HG03139 (cell line): ENCODE data around the gene LINGO4.

ENCODE experiments used
- ATAC-seq: cut with Tn5 transposase; IDR thresholded peaks from one replicate; pipeline ENCODE4 v1.9.1; 2021; ENCODE audit not compliant: unreplicated experiment

Gene LINGO4

DNA sequence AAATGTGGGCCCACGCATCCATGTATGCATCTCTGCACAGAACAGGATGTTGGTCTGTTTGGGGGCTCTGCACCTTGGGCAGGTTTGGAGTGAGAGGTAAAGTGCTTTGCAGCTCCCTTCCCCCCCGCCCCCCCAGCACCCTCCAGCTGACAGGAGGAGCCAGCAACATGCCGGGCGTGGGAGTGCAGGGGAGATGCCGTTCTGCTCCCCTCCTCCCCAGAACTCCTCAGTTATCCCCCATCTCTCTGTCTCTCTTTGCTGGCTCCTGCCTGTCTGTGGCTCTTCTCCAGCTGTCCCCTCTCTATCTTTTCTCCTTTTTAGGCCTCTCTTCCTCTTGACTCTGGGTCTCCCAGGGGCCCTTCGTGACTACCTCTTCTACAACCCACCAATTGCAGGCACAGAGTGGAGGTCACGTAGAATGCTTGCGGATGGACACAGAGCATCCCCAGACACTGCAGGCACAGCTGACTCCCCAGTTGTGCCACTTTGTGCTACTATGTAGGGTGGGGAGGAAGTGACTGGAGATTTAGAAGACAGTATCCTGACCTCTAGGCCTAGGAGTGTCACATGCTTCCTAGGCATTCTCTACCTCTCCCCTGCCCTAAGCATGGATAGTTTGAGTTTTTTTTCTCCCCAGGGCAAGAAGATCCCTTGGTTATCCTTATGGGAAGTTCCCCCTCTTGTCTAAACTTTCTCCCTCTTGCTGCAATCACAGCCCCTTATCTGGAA, 28.1 kb upstream of the LINGO4 start:
- ATAC-seq: no peak

DNA sequence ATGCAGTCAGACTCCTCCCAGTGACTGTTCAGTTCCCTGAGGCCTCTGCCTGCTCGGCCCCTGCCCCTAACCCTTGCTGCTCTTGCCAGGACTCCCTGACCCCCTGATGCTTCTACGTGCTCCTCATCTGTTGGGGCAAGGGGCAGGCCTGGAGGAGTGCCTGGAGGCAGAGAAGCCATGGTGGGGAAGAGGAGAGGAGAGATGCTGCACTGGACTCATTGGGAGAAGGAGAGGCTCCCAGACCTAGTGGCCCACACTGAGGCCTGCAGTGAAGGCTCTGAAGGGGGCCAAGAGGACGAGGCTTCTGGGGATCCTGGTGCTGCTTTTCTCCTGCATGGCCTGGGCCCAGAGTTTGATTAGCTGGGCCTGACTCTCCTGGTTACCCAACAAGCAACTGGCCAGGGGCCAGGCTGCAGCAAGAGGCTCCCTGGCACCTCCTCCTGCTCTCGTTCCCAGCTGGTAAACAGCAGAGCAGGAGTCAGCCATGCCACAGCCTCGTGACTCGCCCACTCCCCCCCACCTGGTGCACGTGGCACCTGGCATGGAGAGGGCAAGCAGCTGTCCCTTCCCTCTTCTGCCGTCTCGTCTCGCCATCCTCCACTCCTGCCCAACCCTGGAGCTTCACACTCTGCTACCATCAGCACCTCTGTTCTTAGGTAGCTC, 27.2 kb upstream of the LINGO4 start:
- ATAC-seq: no peak

GRCh38 chr1:151831605-151832004, 26.4 kb upstream of the LINGO4 start, which contains the start of gene RORC:
Gene RORC (minus strand): TSS chr1:151831802. CDS start chr1:151831764, 38 bp downstream.
- ATAC-seq: no peak

DNA sequence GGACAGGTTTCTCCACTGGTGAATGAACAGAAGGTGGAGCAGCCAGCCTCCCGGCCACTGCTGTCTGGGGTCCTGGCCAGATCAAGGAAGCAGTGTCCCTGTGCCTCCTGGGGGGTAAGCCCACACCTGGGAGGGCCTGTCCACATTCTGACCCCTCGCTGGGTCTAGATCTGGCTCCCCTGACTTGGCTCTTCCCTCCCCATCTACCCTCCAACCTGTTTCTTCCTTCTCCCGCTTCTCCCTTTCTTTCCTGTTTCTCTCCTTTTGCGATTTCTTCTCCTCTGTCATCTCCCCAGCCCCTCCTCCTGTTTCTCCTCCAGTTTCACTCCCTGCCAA, 26.0 kb upstream of the LINGO4 start:
- ATAC-seq: no peak

DNA sequence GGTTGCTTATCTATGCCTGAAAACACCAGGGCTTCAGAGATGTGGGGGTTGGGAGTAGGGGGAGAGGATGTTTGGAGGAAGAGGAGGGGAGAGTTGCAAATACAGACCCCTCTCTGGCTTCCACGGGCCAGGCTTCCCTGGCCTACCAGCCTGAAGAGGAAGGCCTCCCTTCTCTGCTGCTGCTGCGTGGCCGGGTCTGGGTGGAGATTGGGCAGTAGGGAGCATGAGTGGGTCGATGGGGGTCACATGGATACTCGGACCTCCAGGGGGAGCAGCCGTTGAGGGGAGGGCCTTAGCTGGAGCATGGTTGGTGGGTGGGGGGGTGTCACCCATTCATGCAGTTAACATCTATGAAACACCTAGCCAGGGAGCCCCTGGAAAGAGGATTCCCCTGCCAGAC, 24.8 kb upstream of the LINGO4 start:
- no peak for ATAC-seq

- ATAC-seq: no peak
Measured at GRCh38 chr1:151829352-151830046, 24.3 kb upstream of the LINGO4 start.

DNA sequence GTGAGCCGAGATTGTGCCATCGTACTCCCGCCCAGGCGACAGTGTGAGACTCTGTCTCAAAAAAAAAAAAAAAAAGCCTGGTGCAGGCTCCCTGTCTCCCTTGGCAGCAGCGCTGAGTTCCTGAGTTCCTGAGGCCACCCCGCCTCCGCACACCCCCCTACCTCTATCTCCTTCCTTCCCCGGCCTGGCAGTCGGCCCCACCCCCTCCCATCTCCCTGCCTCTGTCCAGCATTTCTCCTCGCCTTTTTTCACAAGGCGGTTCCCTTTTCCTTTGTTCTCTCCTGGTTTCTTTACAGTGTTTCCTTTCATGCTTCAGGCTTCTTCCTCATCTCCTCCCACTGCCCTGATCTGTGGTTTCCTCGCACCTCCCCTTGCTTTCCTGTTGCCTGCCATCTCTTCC, 23.7 kb upstream of the LINGO4 start:
- no peak for ATAC-seq

- no peak for ATAC-seq
Measured at GRCh38 chr1:151827853-151828252, 22.6 kb upstream of the LINGO4 start.

DNA sequence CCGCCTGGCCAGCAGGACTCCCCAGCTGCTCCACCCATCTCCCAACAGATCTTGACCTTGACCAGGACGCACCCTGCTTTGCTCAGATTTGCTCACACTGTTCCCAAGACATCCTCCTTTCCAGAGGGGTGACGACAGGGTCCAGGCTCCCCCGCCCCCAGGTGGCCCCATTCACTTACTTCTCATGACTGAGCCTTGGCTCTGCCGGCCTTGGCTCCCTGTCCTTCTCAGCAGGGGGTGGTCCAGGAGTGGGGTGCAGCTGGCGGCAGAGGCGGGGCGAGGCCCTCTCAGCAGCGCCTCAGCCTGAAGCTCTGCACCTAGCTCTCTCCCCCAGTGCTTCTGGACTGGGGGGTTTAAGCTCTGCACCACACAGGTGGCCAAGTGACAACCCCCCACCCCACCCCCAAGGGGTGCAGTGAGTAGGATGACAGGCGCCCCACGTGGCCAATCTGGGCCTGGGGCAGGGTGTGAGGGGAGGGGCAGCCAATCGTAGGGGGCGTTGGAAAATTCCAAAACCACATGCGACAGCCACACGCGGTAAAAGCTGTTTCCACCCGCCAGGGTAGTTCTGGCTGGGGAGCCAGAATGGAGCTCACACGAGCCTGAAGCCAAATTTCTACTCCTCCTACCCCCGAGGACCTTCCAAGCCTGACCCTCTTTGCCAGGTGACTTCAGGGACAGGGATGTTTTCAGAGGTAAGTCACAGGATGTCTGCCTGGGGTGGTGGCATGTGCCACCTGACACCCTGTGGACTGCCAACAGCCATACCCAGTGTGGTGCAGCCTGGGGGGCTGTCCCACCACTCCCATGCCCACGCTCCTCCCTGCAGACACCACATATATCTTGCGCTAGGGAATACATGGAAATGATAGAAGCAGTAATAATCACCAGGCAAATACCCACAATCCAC, 20.8 kb upstream of the LINGO4 start:
- ATAC-seq: no peak

GRCh38 chr1:151825204-151825603, 20.0 kb upstream of the LINGO4 start:
- no peak for ATAC-seq

- ATAC-seq: no peak
Measured at GRCh38 chr1:151823175-151823574, 18.0 kb upstream of the LINGO4 start.

GRCh38 chr1:151822404-151822803, 17.2 kb upstream of the LINGO4 start:
- no peak for ATAC-seq

GRCh38 chr1:151820940-151821339, 15.7 kb upstream of the LINGO4 start:
- ATAC-seq: no peak

DNA sequence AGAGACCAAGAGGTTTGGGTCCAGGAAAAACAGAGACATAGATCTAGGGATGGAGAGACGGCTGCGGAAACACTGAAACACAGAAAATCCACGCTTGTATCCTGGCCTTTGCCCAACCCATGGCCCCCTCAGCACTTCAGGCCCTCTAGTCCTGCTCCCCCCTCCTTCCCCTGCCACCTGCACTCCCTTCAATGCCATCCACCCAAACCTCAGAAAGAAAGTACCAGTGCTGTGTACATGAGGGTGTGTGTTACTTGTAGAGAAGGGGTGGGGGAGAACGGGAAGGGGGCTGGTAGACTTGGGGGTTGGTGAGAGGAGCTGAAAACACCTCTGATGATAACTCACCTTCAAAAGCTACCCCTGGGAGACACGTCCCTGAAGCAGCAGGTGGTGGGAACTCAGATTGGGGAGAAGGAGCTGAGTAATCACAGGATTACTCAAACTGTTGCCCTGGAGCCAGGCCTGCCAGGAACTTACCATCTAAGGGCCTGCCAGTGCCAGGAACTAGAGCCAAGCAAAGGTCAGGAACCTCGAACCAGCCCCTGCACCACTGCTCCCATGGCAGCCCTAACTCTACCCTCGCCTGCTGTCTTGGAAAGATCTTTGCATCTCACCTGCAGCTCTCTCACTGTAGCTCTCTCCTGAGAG, 14.9 kb upstream of the LINGO4 start:
- ATAC-seq: no peak

DNA sequence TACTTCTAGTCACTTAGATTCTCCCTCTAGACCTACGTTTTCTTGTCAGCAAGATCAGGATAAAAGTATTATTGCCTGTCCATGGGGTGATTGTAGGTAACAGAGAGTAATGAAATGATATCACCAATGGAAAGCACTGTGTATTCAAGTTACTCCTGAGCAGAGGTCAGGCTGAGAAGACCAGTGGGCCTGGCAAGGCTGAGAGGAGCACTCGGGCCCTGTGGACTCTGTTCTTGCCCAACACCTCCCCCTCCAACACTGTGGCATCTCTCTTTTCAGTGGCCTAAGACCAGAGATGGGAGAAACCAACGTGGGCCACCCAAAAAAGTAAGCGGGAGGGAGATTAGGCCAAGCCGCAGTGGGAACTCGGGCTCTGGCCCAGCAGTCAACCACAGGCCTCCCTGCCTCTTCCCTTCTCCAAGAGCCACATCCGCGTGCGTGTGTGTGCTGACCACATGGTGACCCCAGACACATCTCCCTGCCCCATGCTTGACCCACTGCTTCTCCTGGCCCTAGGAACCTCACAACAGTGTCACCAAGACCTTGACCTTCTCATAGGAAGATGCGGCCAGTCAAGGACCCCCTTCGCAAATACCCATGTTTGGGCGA, 14.1 kb upstream of the LINGO4 start:
- no peak for ATAC-seq

GRCh38 chr1:151817353-151817730, 12.1 kb upstream of the LINGO4 start:
- no peak for ATAC-seq

DNA sequence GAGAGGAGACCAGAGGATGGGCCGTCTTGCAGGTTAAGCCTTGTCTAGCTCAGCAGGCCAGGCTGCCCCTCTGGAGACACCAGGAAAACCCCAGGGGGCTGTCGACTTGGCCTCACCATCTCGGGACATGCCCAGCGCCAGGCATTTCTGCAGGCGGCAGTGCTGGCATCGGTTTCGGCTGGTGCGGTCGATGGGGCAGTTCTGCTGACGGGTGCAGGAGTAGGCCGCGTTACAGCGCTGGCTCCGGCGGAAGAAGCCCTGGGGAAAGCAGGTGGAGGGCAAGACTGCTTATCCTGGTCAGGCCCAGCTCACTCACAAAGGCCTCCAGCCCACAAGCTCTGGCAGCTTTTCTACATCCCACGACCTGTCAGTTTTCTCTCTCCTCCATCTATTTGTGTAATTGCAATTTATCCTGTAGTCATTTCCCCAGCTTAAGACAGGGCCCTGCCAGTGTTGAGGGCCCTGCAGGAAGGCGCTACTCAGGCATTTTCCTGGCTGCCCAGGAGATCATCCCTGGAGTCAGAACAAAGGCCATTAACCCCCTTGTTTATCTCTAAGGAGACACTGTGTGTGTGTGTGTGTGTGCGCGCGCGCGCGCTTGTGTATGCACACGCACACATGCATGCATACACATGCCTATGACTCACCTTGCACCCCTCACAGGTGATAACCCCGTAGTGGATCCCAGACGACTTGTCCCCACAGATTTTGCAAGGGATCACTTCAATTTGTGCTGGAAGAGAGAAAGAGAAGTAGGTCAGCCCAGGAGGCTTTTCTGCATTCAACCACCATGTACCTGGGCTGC, 11.5 kb upstream of the LINGO4 start:
- ATAC-seq: no peak

DNA sequence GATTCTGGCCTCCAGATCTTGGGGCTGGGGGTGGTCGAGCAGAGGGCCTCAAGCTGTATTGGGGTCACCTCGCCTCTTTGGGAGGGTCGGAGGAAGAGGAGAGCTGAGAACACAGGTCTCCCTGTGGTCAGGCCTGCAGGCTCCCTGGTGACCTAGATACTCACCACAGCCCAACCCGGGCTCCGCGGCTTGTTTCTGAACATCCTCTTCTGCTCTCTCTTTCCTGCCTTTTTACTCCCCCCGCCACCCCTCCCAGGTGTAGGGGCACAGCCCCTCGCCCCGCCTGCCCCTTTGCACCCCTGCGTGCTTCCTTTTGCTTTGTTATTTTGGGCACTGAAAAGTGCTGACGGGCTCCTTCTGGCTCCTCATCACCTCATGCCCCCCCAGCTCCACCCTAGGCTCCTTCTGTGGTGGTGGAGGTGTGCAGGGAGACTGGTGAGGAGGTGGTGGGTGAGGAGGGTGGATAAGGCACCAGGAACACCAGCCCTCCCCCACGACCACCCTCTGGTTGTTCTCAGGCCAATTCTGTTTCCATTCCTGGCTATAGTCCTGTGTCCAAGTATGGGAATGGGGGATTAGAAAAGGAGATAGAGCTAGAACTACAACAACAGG, 10.6 kb upstream of the LINGO4 start:
- no peak for ATAC-seq

- no peak for ATAC-seq
Measured at GRCh38 chr1:151814971-151815545, 9.8 kb upstream of the LINGO4 start.
